GM06990 (cell line): Measurements from ENCODE around the gene ISM2.

Experiments
- DNase-seq: peaks from one replicate; pipeline ENCODE4 v3.0.0-alpha.2; 2011; ENCODE audit not compliant: insufficient read length; ENCODE audit errors: extremely low read depth
- H3K27me3 ChIP-seq: replicated peaks from 2 replicates; pipeline ENCODE4 v1.6.0; 2011; ENCODE audit warnings: low read length; ENCODE audit not compliant: control insufficient read depth, insufficient read depth
- H3K36me3 ChIP-seq: 2 replicates; pipeline ENCODE4 v1.5.1; 2011; ENCODE audit warnings: low read length; ENCODE audit not compliant: control insufficient read depth, insufficient read depth
- H3K4me3 ChIP-seq: replicated peaks from 2 replicates; pipeline ENCODE4 v1.5.1; 2011; ENCODE audit warnings: low read depth, mild to moderate bottlenecking, control low read depth, low read length
- CTCF ChIP-seq: IDR thresholded peaks from 2 replicates; pipeline ENCODE4 v1.5.1; 2011; ENCODE audit warnings: low read length, control low read depth, mild to moderate bottlenecking, inconsistent platforms; ENCODE audit not compliant: insufficient read depth, poor library complexity, severe bottlenecking

ISM2 gene

GRCh38 chr14:77439861-77440260 lies 58.8 kb downstream of the ISM2 start:
- no peak for DNase-seq
- TF ChIP-seq CTCF = no peak
- peaks cover 15% of the 10 kb centered on the region for H3K36me3 ChIP-seq
- H3K4me3 ChIP-seq = no peak overlapping the region
- H3K27me3 ChIP-seq = no peaks in the 10 kb centered on the region

GRCh38 chr14:77438596-77438995 lies 60.0 kb downstream of the ISM2 start:
- TF ChIP-seq CTCF = no peak
- H3K4me3 ChIP-seq = no peak overlapping the region
- no peak for DNase-seq
- peaks cover 14% of the 10 kb centered on the region for H3K36me3 ChIP-seq
- no peaks in the 10 kb centered on the region for H3K27me3 ChIP-seq

GRCh38 chr14:77436042-77436441 lies 62.6 kb downstream of the ISM2 start:
- H3K36me3 ChIP-seq = peaks cover 8% of the 10 kb centered on the region

GRCh38 chr14:77426396-77426795 lies 72.2 kb downstream of the ISM2 start:
- H3K4me3 ChIP-seq = no peak overlapping the region
- no peak for TF ChIP-seq CTCF
- peaks cover 34% of the 10 kb centered on the region for H3K36me3 ChIP-seq
- H3K27me3 ChIP-seq = no peaks in the 10 kb centered on the region
- no peak for DNase-seq

More at GRCh38 chr14:77436042-77436441, 62.6 kb downstream of the ISM2 start:
- no peak for TF ChIP-seq CTCF
- no peak for DNase-seq
- no peaks in the 10 kb centered on the region for H3K27me3 ChIP-seq
- no peak overlapping the region for H3K4me3 ChIP-seq

- Histone ChIP-seq H3K27me3 (no peaks in the 10 kb centered on the region), H3K4me3 (no peak overlapping the region), H3K36me3 (peaks cover 34% of the 10 kb centered on the region)
- TF ChIP-seq CTCF = no peak
- no peak for DNase-seq
These were observed 73.8 kb downstream of the ISM2 start for GRCh38 chr14:77424862-77425261.
